SU-DHL-6 (cell line): Measurements from ENCODE around the gene KRTAP5-5.
"Not testable (repeated sequence)": the region's sequence is repeated elsewhere in the genome, so short reads cannot be mapped to it uniquely, and the experiment has no call there.

Experiments used
- H2AFZ ChIP-seq: fragments of 200-600 bp; sonication (generic); 2 replicates; pipeline ENCODE4 v1.6.1; 2014; ENCODE audit warnings: low read depth, mild to moderate bottlenecking, moderate library complexity, mixed read lengths, antibody characterized with exemption, low read length; ENCODE audit not compliant: severe bottlenecking
- H3F3A ChIP-seq: fragments of 200-600 bp; shearing (Covaris generic); 2 replicates; pipeline ENCODE4 v1.6.0; 2016; ENCODE audit warnings: antibody characterized with exemption, mild to moderate bottlenecking; ENCODE audit not compliant: insufficient read depth
- H3K27ac ChIP-seq: fragments of 200-600 bp; sonication (generic); 2 replicates; pipeline ENCODE4 v1.5.1; 2016; ENCODE audit warnings: low read depth, mild to moderate bottlenecking, low read length, moderate library complexity, mixed read lengths
- H3K27me3 ChIP-seq: fragments of 200-600 bp; sonication (generic), shearing (Covaris generic); 2 replicates; pipeline ENCODE4 v1.6.0; 2014; ENCODE audit warnings: mild to moderate bottlenecking, low read length
- H3K36me3 ChIP-seq: fragments of 200-600 bp; sonication (generic); 2 replicates; pipeline ENCODE4 v1.6.1; 2014; ENCODE audit warnings: mild to moderate bottlenecking, low read length, mixed read lengths
- H3K4me2 ChIP-seq: fragments of 300-600, 200-600 bp; shearing (Covaris generic), sonication (generic); 2 replicates; pipeline ENCODE4 v1.6.0; 2014; ENCODE audit warnings: low read length, low read depth, mild to moderate bottlenecking; ENCODE audit not compliant: poor library complexity, severe bottlenecking
- H3K4me3 ChIP-seq: fragments of 200-600 bp; sonication (generic); 2 replicates; pipeline ENCODE4 v1.5.1; 2014; ENCODE audit warnings: antibody characterized with exemption, low read length, mild to moderate bottlenecking, mixed read lengths; ENCODE audit not compliant: insufficient read depth, poor library complexity, severe bottlenecking
- H3K79me2 ChIP-seq: fragments of 200-600 bp; sonication (generic); 2 replicates; pipeline ENCODE4 v1.6.1; 2014; ENCODE audit warnings: mild to moderate bottlenecking, low read length, moderate library complexity; ENCODE audit not compliant: insufficient read depth
- H3K9ac ChIP-seq: fragments of 200-600 bp; sonication (generic); 2 replicates; pipeline ENCODE4 v1.7.0; 2014; ENCODE audit warnings: mild to moderate bottlenecking, low read length
- H3K9me2 ChIP-seq: fragments of 200-600 bp; sonication (generic); replicated peaks from 2 replicates; pipeline ENCODE4 v1.6.1; 2014; ENCODE audit warnings: low read length; ENCODE audit not compliant: insufficient read depth
- H3K9me3 ChIP-seq: fragments of 200-600 bp; sonication (generic); 2 replicates; pipeline ENCODE4 v1.6.1; 2014; ENCODE audit warnings: low read length, mixed read lengths; ENCODE audit not compliant: insufficient read depth
- H4K20me1 ChIP-seq: fragments of 200-600 bp; sonication (generic); 2 replicates; pipeline ENCODE4 v1.6.1; 2014; ENCODE audit warnings: low read depth, mild to moderate bottlenecking, antibody characterized with exemption, low read length, moderate library complexity, mixed read lengths
- CTCF ChIP-seq: fragments of 200-600 bp; sonication (generic); IDR thresholded peaks from one replicate; pipeline ENCODE4 v1.5.1; 2017; ENCODE audit warnings: antibody characterized with exemption, mild to moderate bottlenecking, low read length, moderate library complexity; ENCODE audit not compliant: insufficient read depth, poor library complexity, severe bottlenecking
- EZH2phosphoT487 ChIP-seq: fragments of 200-600 bp; sonication (generic), shearing (Covaris generic); conservative IDR thresholded peaks from 2 replicates; pipeline ENCODE4 v1.6.1; 2018; ENCODE audit warnings: mild to moderate bottlenecking, antibody characterized with exemption, low read length, moderate library complexity, mixed read lengths

The KRTAP5-5 gene

GRCh38 chr11:1586699-1587098, 42.9 kb upstream of the KRTAP5-5 start:
- no peak overlapping the region for H3K4me2 ChIP-seq
- no peaks in the 10 kb centered on the region for H3K79me2 ChIP-seq
- H3K9me2 ChIP-seq: no peaks in the 10 kb centered on the region
- H2AFZ ChIP-seq: no peak overlapping the region
- H3K4me3 ChIP-seq: no peak overlapping the region
- H3K36me3 ChIP-seq: no peaks in the 10 kb centered on the region
- no peaks in the 10 kb centered on the region for H3K9me3 ChIP-seq
- no peaks in the 10 kb centered on the region for H3K27me3 ChIP-seq
- H3K9ac ChIP-seq: no peak overlapping the region
- H4K20me1 ChIP-seq: no peaks in the 10 kb centered on the region
- no peak overlapping the region for H3K27ac ChIP-seq
- no peak for TF ChIP-seq CTCF
- no peak for TF ChIP-seq EZH2phosphoT487
- H3F3A ChIP-seq: no peaks in the 10 kb centered on the region

DNA sequence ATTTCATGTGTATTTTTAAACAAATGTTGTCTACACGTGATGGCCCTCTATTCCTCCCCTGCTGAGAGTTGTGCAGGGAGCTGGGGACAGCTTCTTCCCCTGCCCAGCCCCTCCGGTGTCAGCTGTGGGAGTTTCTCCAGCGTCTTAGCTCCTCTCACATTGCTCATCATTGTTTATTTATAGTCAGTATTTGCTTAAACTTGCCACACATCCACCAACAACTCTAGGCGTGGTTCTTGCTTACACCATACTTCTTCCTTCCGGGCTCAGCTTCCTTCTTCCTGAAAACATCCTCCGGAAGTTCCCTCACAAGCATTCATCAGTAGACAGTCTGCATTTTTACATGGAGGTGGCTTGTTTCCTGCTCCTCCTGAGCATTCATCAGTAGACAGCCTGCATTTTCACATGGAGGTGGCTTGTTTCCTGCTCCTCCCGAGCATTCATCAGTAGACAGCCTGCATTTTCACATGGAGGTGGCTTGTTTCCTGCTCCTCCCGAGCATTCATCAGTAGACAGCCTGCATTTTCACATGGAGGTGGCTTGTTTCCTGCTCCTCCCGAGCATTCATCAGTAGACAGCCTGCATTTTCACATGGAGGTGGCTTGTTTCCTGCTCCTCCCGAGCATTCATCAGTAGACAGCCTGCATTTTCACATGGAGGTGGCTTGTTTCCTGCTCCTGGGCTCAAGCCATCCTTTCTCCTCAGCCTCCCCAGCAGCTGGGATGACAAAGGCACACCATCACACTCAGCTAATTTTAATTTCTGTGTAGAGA, 40.2 kb upstream of the KRTAP5-5 start:
- H3K4me2 ChIP-seq, H3K9ac ChIP-seq: not testable (repeated sequence)

GRCh38 chr11:1589996-1590395, 39.6 kb upstream of the KRTAP5-5 start:
- no peak overlapping the region for H3K27ac ChIP-seq
- H3K27me3 ChIP-seq: no peaks in the 10 kb centered on the region
- no peak overlapping the region for H3K4me3 ChIP-seq
- H4K20me1 ChIP-seq: no peaks in the 10 kb centered on the region
- TF ChIP-seq EZH2phosphoT487 (no peak), CTCF (no peak)
- no peaks in the 10 kb centered on the region for H3K36me3 ChIP-seq
- H3K9me2 ChIP-seq: no peaks in the 10 kb centered on the region
- no peak overlapping the region for H2AFZ ChIP-seq
- no peaks in the 10 kb centered on the region for H3F3A ChIP-seq
- no peak overlapping the region for H3K4me2 ChIP-seq
- H3K79me2 ChIP-seq: no peaks in the 10 kb centered on the region
- no peaks in the 10 kb centered on the region for H3K9me3 ChIP-seq
- no peak overlapping the region for H3K9ac ChIP-seq

More for the DNA sequence above, 40.2 kb upstream of the KRTAP5-5 start:
- H3K36me3 ChIP-seq, H4K20me1 ChIP-seq, H3K4me3 ChIP-seq, H3K79me2 ChIP-seq, H3F3A ChIP-seq, H3K9me2 ChIP-seq, H3K9me3 ChIP-seq, H3K27me3 ChIP-seq, H3K27ac ChIP-seq: not testable (repeated sequence)
- peak overlapping the region; percentile 25 for H2AFZ ChIP-seq

GRCh38 chr11:1592628-1593027, 36.9 kb upstream of the KRTAP5-5 start:
- no peak overlapping the region for H3K4me3 ChIP-seq
- TF ChIP-seq CTCF: no peak
- TF ChIP-seq EZH2phosphoT487: no peak

DNA sequence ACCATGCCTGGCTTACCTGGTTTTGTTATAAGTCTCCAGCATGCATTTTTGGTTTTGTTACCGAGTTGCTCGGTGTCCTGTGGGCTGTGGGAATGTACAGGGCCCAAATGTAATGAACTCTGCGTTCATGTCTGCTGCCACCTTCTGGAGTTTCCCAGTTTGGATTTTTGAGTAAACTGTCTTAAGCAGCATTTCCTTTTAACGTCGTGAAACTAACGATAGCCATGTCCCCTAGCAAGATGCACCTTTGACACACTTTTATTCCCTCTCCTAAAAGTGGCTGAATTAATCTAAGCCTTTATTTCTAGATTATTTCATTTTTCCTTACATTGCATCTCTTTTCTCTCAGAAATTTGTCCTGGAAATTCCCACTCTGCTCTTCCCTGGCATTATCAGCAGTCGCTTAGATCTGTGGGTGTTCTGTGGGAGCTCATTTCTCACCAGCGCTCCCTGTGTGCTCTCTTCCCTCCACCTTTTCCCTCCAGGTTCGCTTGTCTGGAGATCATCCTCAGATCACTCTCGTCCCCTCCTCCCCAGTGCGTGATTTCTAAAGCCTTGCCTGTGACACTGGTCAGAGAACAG, 33.5 kb upstream of the KRTAP5-5 start:
- H3K9me2 ChIP-seq, H3K9ac ChIP-seq, H4K20me1 ChIP-seq, H3K36me3 ChIP-seq, H3K27ac ChIP-seq, H3K4me3 ChIP-seq, H3K9me3 ChIP-seq, H3K27me3 ChIP-seq, H3F3A ChIP-seq, H3K79me2 ChIP-seq, H3K4me2 ChIP-seq, H2AFZ ChIP-seq: not testable (repeated sequence)

More at GRCh38 chr11:1592628-1593027, 36.9 kb upstream of the KRTAP5-5 start:
- Histone ChIP-seq H3K27ac (no peak overlapping the region), H2AFZ (no peak overlapping the region), H3K27me3 (no peaks in the 10 kb centered on the region), H3K79me2 (no peaks in the 10 kb centered on the region), H3F3A (no peaks in the 10 kb centered on the region), H3K9me2 (no peaks in the 10 kb centered on the region), H4K20me1 (no peaks in the 10 kb centered on the region), H3K9ac (no peak overlapping the region), H3K36me3 (no peaks in the 10 kb centered on the region), H3K4me2 (no peak overlapping the region), H3K9me3 (no peaks in the 10 kb centered on the region)
